HG02981 (cell line): ENCODE results near the gene TXLNG.
"Not testable (repeated sequence)": the region's sequence is repeated elsewhere in the genome, so short reads cannot be mapped to it uniquely, and the experiment has no call there.

Experiments
- ATAC-seq: cut with Tn5 transposase; IDR thresholded peaks from one replicate; pipeline ENCODE4 v1.9.1; 2021; ENCODE audit warnings: mild to moderate bottlenecking, moderate library complexity; ENCODE audit not compliant: unreplicated experiment

TXLNG gene

DNA sequence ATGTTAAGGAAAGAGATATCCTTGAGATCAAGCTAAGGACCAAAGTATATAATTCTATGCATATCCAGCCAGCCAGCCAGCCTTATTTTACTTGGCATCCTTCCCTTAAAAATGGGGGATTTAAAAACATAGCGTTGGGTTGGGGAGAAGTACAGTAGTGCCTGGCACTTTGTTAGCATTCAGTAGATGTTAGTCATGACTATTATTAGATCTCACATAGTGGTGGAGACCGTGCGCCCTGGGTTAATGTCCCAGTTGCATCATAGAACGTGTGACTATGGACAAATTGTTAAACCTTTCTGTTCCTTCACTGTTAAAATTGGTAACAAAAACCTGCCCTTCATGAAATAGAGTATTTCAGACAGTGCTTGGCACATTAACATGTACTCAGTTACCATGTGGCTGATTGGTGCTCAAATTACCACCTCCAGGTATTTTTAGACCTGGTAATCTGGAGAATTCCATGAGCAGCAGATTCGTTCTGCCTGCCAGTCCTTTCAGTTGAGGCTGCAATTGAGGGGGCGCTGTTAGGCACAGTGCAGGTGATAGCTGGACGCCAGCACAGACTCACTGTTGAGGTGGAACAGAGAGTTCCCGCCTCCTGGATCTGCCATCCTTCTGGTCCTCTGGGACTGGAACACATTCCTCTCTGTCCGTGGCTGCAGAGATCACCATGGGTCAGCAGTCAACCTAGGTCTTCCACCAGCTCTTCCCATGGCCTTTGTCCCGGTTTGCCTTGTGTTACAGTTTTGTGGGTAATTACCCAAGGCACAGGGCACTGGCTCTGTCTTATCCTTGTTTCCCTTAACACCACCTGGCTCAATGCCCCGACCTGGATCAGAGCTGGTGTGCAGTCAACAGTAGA is 52.2 kb downstream of the TXLNG start:
- ATAC-seq: no peak

DNA sequence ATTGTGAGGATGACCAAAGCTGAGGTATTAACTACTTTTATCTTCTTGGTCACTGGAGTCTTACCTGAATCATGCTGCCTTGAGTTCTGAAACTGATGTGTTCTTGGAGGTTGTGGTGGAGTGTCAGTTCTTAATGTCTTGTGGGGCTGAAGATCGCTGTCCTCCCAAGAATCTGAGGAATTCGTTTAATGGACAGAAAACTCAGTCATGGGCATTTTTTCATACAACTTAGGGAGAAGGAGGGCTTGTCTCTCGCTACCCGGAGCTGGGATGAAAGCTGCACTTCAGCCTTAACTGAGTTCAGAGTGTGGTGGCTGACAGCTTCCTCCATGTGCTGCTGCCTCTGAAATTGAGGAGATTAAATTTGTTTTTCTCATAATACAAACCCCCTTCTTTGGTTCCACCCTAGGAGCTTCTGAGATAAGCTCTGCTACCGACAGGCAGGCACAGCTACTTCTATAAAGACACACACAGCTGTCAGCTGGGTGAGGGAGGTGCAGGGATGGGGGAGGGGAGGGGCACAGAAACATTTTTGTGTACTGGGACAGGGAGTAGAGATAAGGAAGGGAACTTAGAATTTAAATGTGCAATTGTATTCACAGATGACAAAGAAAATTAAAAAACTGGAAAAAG is 53.1 kb downstream of the TXLNG start:
- no peak for ATAC-seq

DNA sequence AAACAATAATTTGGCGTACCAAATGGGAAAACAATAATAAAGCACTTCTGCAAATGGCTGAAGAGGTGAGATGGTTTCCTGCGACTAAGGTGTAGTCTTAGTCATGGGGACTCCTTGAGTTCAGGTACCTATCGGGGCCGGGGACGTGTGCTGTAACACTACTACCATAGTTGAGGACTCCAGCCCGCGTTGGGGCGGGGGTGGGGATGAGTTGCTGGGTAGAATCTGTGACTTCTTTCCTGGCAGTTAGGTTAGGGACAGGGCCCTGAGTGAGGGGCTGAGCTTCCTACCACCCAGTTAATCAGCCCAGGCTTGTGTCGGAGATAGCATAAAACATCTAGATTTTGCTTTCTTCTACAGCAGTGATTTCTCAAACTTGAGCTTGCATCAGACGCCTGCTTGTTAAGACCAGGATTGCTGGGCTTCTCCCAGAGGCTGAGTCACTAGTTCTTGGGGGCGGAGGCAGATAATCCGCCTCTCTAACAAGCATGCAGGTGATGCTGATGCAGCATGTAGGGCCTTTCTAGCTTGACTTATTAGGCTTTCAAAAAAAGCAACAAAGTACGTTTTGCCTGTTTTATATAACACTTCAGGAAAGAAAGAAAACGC is 53.7 kb downstream of the TXLNG start:
- no peak for ATAC-seq

DNA sequence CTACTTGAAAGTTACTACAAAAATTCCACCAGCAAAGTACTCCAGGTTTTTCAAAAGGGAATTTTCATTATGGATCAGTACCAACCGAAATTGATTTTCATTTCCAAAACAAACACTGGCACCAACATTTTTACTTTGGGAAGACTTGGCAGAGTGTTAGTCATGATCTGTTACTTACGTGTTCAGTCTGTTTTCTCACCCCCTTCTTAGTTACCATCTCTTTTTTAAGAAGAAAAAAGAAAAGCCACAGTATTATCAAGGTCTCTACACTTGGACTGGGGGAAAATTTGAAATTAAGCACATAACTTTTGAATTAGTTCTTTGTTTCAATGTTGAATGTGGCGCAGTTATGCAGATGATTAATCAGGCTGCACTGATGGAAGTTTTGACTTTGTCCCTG is 56.4 kb downstream of the TXLNG start:
- no peak for ATAC-seq

DNA sequence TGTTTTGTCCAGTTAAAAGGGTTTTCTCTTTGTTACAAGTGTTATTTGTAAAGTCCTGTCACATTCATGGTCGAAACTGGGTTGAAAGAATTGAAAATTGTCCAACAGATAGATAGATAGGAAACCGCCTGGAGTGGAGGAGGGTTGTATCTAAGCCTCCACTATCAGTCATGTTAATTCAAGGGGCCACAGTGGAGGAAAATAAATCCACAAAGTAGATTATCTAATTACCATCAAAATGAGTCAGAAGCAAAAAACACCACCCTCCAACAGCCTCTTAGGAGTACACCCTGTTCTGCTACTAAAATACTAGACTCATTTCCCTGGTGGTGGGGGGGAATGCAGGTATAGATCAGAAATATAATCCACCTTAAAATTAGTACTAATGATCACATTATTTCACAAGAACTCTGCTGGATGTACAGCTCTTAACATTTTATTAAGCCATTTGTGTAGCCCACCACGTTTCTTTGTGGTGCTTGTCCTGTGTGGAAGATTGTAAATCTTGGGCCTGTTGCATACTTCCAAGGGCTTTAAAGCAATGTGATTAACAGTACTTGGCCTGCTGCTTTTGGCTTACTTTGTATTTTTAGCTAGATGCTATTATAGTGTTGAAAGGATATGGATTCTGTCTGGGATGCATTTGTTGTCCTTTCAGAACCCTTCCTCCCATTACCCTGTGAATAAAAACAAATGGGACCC is 57.1 kb downstream of the TXLNG start:
- no peak for ATAC-seq

DNA sequence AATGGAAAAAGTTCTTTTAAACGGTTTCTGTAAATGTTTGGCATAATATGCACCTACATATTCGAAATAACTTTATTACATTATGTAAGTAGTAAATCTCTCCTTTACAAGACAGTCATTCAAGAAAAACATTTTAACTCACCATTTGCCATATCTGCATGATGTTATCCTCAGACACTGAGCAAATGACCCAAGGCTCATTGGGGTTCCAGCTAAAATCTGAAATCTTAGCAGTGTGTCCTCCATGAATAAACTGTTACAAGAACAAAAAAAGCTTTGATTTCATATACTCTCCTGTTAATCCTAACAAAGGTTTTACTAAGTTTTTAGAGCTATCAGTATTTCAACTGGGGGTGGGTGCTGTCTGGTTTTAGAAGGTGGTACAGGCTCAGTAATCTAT is 59.4 kb downstream of the TXLNG start:
- no peak for ATAC-seq

DNA sequence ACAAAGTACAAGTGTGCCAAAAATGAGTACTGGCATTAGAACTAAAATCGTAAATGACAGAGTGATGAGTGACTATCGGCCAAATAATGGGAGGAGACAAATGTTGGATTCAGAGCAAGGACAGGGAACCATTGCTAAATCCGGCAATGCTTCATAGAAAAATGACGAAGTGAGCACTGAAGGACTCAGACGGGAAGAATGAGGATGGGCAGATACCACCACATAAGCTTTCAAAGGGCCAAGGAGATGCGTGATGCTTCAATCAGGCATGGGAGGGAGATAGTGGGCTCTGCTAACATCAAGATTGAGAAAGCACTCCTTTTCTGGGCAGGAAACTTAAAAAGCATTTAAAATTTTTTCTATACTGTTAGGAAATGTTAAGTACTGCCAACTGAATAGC is 62.3 kb downstream of the TXLNG start:
- ATAC-seq: no peak

DNA sequence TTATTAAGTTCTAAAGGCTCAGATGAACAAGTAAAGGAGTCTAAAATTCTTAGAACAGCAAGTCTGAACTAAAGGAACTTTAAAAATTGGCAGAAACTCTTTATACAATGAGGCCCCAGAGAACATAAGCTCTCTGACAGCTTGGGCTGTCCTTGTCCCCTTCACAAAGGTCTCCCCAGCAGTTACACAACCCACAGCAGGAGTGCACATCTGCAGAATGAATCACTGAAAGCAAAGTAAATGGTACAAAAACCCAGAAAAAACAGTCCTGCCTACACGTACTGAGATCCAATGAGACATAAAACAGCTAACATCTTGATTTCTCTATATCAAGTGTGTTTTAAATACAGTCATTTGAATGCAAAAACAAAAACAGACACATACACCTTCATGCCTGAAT is 65.2 kb downstream of the TXLNG start:
- ATAC-seq: no peak

DNA sequence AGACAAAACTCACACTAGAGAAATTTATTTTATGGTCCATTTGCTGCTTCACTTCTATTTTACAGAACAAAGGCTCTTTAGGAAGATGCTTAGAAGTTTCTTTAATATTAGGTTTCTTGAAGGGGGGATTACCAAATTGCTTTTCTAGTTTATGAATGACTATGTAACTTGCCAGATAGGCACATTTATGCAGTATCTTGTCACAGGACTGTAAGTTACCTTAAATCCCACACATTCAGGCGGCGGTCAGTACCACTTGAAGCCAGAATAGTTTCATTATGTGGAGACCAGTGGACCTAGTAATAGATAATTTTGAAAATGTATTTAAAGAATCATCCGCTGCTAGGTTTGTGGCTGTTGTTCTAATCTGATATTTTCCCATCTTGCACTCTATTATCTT is 65.6 kb downstream of the TXLNG start:
- no peak for ATAC-seq

DNA sequence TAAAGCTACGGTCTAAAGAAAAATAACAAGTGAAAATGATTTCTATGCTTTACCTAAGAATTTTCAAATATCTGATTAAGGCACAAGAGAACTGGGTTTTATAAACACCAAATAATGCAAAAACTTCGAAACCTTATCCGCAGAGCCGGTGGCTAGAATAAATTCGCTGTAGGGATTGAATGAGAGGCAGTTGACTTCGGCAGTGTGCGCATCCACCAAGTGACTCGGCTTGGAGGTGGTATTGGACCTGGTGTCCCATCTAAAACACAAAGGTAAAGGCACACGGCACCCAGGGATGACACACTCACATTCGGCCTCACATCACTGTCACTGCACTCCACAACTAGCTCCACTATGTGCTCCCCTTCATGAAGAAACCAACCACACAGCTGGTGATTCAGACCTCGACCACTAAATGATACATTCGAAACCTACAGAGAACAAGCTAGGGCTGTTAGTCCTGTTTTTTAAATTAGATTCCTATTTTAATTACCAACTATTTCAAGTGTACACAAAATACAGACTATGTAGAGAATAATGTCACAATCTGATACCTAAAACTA is 66.4 kb downstream of the TXLNG start:
- ATAC-seq: no peak

DNA sequence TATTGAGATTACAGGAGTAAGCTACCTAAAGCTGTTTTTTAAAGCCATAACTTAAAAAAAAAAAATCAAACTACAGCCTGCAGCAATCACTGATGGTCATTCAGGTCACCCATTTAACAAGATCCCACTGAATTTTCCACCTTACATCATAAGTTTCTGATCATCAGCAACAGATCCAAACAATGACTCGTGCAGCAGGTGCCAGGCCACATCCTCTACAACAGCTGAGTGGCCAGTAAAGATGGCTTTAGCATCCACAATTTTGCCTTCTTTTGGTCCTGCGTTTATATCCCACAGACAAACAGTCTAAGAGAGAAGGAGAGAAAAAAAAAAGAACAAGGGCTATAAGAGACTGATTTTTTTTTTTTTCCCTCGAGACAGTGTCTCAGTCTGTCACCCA is 67.3 kb downstream of the TXLNG start:
- ATAC-seq: no peak

DNA sequence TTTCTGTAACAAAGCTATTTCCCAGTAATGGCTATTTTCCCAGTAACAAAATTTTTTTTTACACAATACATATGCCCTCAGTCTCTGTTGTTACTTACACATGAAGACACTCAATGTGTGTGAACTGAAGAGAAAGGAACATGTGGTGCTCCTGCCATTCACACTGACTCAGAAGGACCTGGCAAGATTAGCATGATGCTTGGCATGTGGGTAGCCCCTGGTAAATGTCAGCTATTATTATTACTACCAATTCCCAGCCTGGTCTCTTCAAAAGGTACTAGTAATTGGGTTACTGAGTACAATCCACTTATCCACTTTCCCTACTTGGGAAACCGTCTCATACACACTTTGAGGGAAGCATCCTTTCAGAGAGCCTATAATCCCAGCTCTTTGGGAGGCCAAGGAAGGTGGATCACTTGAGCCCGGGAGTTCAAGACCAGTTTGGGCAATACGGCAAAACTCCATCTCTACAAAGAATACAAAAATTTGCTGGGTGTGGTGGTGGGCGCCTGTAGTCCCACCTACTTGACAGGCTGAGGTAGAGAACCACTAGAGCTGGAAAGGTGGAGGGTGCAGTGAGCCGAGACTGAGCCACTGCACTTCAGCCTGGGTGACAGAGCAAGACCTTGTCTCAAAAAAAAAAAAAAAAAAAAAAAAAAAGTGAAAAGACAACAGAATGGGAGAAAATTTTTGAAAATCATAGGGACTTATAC is 69.3 kb downstream of the TXLNG start:
- ATAC-seq: no peak

DNA sequence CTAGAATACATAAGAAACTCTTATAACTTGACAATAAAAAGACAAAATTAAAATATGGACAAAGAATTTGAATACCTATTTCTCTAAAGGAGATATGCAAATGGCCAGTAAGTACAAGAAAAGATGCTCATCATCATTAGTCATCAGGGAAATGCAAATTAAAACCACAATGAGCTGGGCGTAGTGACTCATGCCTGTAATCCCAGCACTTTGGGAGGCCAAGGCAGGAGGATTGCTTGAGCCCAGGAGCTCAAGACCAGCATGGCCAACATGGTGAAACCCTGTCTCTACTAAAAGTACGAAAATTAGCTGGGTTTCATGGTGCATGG is 69.8 kb downstream of the TXLNG start:
- not testable (repeated sequence) for ATAC-seq

DNA sequence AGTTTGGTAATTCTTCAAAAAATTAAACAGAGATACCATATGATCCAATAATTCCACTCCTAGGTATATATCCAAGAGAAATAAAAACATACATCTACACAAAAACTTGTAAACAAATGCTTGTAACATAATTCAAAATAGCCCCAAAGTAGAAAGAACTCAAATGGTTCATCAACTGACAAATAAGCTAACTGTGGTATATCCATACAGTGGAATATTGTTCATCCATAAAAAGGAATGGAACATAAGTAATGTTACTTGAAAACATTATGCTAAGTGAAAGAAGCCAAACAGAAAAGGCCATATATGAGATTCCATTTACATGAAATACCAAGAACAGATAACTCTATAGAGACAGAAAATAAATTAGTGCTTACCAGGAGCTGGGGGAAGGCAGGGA is 70.5 kb downstream of the TXLNG start:
- ATAC-seq: no peak

DNA sequence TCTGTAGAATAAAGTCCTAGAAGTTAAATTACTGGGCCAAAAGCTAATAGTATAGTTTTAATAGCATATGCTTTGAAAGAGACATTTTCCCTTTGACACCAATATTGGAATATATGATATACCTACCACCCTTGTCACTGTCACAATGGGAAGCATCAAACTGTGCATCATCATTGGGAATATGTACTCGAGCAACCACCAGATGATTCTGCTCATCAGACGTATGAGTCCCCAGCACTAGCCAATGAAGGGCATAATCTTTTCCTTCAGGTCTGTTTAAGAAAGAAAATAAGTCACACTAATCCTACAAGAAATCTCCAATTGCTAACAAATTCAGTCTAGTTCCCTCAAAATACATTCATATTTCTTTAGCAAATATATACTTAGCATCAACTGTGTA is 76.6 kb downstream of the TXLNG start:
- no peak for ATAC-seq

DNA sequence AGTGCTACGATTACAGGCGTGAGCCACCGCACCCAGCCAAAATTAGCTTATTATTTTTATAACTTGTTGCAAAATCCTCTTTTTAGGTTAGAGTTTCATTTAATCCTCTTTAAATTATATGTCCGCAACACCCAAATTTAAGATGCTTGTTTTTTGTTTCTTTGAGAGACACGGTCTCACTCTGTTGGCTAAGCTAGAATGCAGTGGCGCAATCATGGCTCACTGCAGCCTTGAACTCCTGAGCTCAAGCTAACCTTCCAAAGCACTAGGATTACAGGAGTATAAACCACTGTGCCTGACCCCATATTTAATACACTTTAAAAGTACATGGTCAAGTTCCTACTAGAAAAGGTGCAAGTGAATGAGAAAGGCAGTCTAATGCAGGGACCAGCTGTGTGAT is 81.7 kb downstream of the TXLNG start:
- ATAC-seq: no peak

DNA sequence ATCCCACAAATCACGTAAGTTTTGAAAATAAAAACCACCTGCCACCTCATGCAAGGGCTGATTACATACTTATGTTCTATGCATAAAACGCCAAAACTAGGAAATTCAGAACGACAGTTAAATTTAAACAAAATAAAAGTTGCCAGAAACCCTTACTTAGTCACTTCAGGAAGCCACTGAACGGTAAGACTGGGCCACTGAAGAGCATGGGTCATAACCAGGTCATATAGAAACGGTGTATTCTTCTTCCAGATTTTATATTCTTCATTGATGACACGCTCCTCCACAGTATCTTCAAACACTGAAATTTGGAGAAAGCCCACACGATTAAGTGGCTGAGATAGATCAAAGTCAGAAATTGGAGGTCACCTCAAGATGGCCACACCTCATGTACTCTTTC is 82.7 kb downstream of the TXLNG start:
- no peak for ATAC-seq

DNA sequence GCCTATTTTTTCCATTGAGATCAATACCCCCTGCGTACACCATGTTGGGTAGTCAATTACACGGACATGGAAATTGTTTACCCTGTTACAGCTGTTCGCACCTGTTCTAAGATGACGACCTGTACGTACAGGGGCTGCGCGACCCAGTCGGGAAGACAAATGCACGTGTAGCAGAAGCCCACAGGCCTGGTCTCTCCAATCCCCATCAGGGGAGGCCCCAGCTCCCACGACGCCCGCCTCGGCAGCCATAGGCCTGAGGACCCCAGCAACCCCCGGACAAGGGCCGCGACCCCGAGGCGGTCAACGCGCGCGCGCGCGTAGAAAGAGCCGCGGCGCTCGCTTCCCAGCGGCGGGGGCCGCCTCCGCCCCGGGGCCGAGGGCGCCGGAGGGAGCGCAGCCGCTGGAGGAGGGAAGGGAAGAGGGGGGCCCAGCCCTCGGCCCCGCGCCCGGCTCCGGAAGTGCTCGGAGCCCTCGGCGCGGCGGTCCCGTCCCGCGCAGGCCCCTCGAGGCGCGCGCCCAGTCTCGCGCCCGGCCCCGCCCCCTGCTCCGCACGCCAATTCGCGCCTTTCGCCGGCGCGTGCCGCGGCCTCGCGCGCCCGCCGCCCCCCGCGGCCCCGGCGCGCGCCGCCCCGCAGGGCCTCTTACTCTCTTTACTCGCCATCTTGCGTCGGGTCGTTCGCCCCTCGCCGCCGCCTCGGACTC is 83.3 kb downstream of the TXLNG start:
- peak; percentile 53 for ATAC-seq

DNA sequence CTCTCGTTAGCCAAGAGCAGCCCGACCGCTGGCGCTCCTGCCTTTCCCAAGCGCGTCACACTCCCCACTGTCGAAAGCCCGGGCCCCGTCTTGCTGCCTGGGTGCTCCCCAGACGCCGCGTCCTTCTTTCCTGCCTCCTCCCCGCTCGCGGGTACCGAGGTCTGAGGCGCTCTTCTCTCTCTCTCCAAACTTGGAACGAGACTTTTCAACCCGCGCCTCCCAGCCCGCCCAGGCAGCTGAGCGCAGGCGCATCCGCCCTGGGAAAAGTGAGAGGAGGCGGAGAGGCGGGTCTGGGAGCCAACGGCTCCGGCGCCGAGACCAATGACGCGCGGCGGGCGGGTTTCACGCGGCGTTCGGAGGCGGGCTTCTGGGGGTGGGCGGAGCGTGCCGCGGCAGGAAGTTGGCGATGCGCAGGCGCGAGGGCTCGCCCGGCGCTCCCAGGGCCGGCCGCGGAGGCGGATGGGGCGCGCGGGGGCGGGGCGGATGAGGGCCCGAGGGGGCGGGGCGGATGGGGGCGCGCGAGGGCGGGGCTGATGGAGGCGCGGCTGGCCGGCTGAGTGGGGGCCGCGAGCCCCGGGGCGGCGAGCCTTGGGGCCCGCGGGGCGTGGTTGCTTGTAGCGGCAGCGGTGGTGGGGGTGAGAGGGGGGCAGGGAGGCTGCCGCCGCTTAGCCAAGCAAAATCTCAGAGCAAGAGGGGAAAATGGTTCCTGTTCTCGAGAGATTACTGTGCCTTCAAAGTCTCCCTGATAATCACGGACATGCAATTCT is 84.0 kb downstream of the TXLNG start, which contains the start of gene RBBP7:
RBBP7 (minus strand) TSS at position 268 of the 767 bp plus-strand sequence. CDS start 309 bp downstream, outside the sequence.
- peak; percentile 73 for ATAC-seq
